ENCODE measurements around the gene NEXN. TPM values are rescaled to one million over a fixed set of nuclear protein-coding genes. Genes with fewer than 3 reads are reported as not detected.

Gene NEXN
- total and polyA plus RNA-seq, 2 of the 8 experiments (the other 6 are each of a cell fraction or from before 2014, with no cell fraction given), result 0.20 to 2.9 TPM

GRCh38 chr1:77872645-77873044, 15.8 kb upstream of the NEXN start:
- no peaks in the 10 kb centered on the region for H3K79me2 ChIP-seq (ENCODE audit: control insufficient read depth in 1 of 2, insufficient read depth in 2 of 2, low read length in 2 of 2)
- no peaks in the 10 kb centered on the region for H3K4me1 ChIP-seq (replicated peaks in 1 of 4; ENCODE audit: control insufficient read depth in 3 of 4, insufficient read depth in 4 of 4, low read length in 3 of 4)
- no peak overlapping the region for H2BK20ac ChIP-seq (ENCODE audit: low read length)
- H2BK120ac ChIP-seq (replicated peaks; ENCODE audit: low read depth, low read length), result no peak overlapping the region
- H2BK15ac ChIP-seq (ENCODE audit: low read length), result no peak overlapping the region
- H3K27ac ChIP-seq (ENCODE audit: low read depth, low read length), result no peak overlapping the region
- H3K36me3 ChIP-seq (ENCODE audit: control insufficient read depth in 2 of 4, insufficient read depth in 4 of 4, low read length in 3 of 4), result no peaks in the 10 kb centered on the region
- no peaks in the 10 kb centered on the region for H3K23me2 ChIP-seq (ENCODE audit: low read depth, low read length)
- H3K56ac ChIP-seq (replicated peaks; ENCODE audit: insufficient read length, low read depth, low read length), result no peak overlapping the region
- no peak overlapping the region for H3K4me2 ChIP-seq (ENCODE audit: insufficient read depth in 1 of 2, low read depth in 2 of 2, low read length in 2 of 2)
- no peak overlapping the region for H2BK5ac ChIP-seq (ENCODE audit: low read depth, low read length)
- no peak overlapping the region for H4K91ac ChIP-seq (replicated peaks; ENCODE audit: insufficient read length, low read length)
- no peak overlapping the region for H3K4ac ChIP-seq (replicated peaks; ENCODE audit: insufficient read length, low read depth, low read length)
- no peaks in the 10 kb centered on the region for H4K20me1 ChIP-seq (replicated peaks in 1 of 2; ENCODE audit: control insufficient read depth in 1 of 2, insufficient read depth in 2 of 2, low read length in 2 of 2)
- ChIA-PET POLR2A (ENCODE audit: partially characterized antibody) (interaction anchor here (1.7 kb wide), 1 partner anchor 15 kb away, joined by 7 read pairs; the partner anchor contains the start of gene NEXN), CTCF (ENCODE audit: partially characterized antibody) (interaction anchor here (0.9 to 1.6 kb wide), 3 partner anchors 27 to 323 kb away, joined by 3 to 5 read pairs (median 3); no protein-coding TSS in a partner anchor)
- 100% methylated on average over 1 of the region's 1 CpG; no CpG with 5 or more reads in 1 of the 2 experiments for WGBS, 2 experiments (ENCODE audit: extremely low coverage in 1 of 2, insufficient coverage in 1 of 2, insufficient read length in 1 of 2, insufficient replicate concordance in 2 of 2, low coverage in 1 of 2, low lambda C conversion rate in 2 of 2, missing lambda C conversion rate in 1 of 2)
- no peak overlapping the region for H2AFZ ChIP-seq (ENCODE audit: low read length)
- H3K14ac ChIP-seq (ENCODE audit: insufficient read length), result no peak overlapping the region
- no peak overlapping the region for H3K9ac ChIP-seq (replicated peaks in 1 of 4; ENCODE audit: extremely low read depth in 1 of 4, low read depth in 3 of 4, low read length in 3 of 4)
- FAIRE-seq (no peak), DNase-seq (ENCODE audit: low read depth in 1 of 2, low spot score in 2 of 2) (no peak)
- H3K79me1 ChIP-seq (ENCODE audit: low read depth, low read length), result no peaks in the 10 kb centered on the region
- H4K8ac ChIP-seq (ENCODE audit: extremely low read depth, insufficient read depth, low read length), result no peak overlapping the region
- no peak overlapping the region for H2AK5ac ChIP-seq (ENCODE audit: low read depth, low read length)
- H3K4me3 ChIP-seq (ENCODE audit: extremely low read depth in 1 of 4, insufficient read depth in 2 of 4, low read depth in 3 of 4, low read length in 4 of 4), result no peak overlapping the region
- H2BK12ac ChIP-seq (ENCODE audit: low read depth, low read length), result no peak overlapping the region
- no peak overlapping the region for H4K5ac ChIP-seq (ENCODE audit: insufficient read length, low read depth, low read length)
- H3K9me3 ChIP-seq (ENCODE audit: insufficient read depth in 2 of 2, low read depth in 1 of 2, low read length in 1 of 2), result no peaks in the 10 kb centered on the region; a peak in 1 of 4 replicates
- no peaks in the 10 kb centered on the region for H3K27me3 ChIP-seq (replicated peaks in 1 of 4; ENCODE audit: control insufficient read depth in 3 of 4, extremely low read depth in 1 of 4, insufficient read depth in 3 of 4, low read length in 3 of 4)
- no peak overlapping the region for H3K18ac ChIP-seq (ENCODE audit: extremely low read depth, low read length)
- no peak overlapping the region for H3K23ac ChIP-seq (ENCODE audit: insufficient read length)
- TF ChIP-seq ZNF274 (IDR thresholded peaks at IDR 0.05; ENCODE audit: borderline replicate concordance, extremely low read depth, low read length), result no peak
- TF ChIP-seq NANOG (IDR thresholded peaks at IDR 0.05; ENCODE audit: insufficient read depth, low read depth, low read length, poor library complexity, severe bottlenecking), result no peak
- TF ChIP-seq RNF2 (IDR thresholded peaks at IDR 0.05; ENCODE audit: borderline replicate concordance, low read depth, low read length, missing control alignments, poor library complexity, severe bottlenecking), result no peak
- TF ChIP-seq GTF2F1 (IDR thresholded peaks at IDR 0.05; ENCODE audit: borderline replicate concordance, low read depth, low read length), result no peak
- TF ChIP-seq HDAC6 (IDR thresholded peaks at IDR 0.05; ENCODE audit: low read depth, low read length), result no peak
- no peak for TF ChIP-seq JUND (IDR thresholded peaks at IDR 0.05; ENCODE audit: low read length)
- no peak for TF ChIP-seq HDAC2 (IDR thresholded peaks at IDR 0.05; ENCODE audit: borderline replicate concordance in 1 of 2, low read depth in 2 of 2, low read length in 2 of 2)
- TF ChIP-seq CTCF (IDR thresholded peaks at IDR 0.05; ENCODE audit: control extremely low read depth in 1 of 3, insufficient read depth in 1 of 3, low read depth in 1 of 3, low read length in 3 of 3), result no peak
- no peak for TF ChIP-seq SP1 (IDR thresholded peaks at IDR 0.05; ENCODE audit: low read depth, low read length)
- no peak for TF ChIP-seq TBP (IDR thresholded peaks at IDR 0.05; ENCODE audit: low read depth, low read length)
- TF ChIP-seq MAFK (IDR thresholded peaks at IDR 0.05; ENCODE audit: low read depth, low read length), result no peak
